Measurements from ENCODE around the gene NCMAP.

- no peak for TF ChIP-seq POLR2A (IDR thresholded peaks at IDR 0.05; ENCODE audit: low read depth, low read length)
- TF ChIP-seq POLR2AphosphoS5 (IDR thresholded peaks at IDR 0.05; ENCODE audit: low read depth, low read length), result no peak
- TF ChIP-seq TAF1 (IDR thresholded peaks at IDR 0.05; ENCODE audit: borderline replicate concordance, low read depth, low read length), result no peak
These were observed 64.8 kb downstream of the NCMAP start for GRCh38 chr1:24620678-24621077.
